NCI-H524 (cell line): ENCODE measurements around the gene KCNH8.
A peak's percentile ranks its signal among the peaks of the same experiment; 100 is the strongest.
"Not testable (repeated sequence)": the region's sequence is repeated elsewhere in the genome, so short reads cannot be mapped to it uniquely, and the experiment has no call there.

Source experiments
- DNase-seq, 2 experiments: peaks; one replicate each; lab custom pipeline; 2025; lab: John Stamatoyannopoulos, UW

The KCNH8 gene

GRCh38 chr3:19173945-19174344 lies 25.6 kb downstream of the KCNH8 start:
- DNase-seq: no peak

- DNase-seq: no peak
Measured at GRCh38 chr3:19183584-19183983, 35.3 kb downstream of the KCNH8 start.

GRCh38 chr3:19190126-19190525 lies 41.8 kb downstream of the KCNH8 start:
- no peak for DNase-seq

- DNase-seq: no peak
Measured at GRCh38 chr3:19190602-19191001, 42.3 kb downstream of the KCNH8 start.

- DNase-seq: no peak
Measured at GRCh38 chr3:19199131-19199530, 50.8 kb downstream of the KCNH8 start.

GRCh38 chr3:19202303-19202702 lies 54.0 kb downstream of the KCNH8 start:
- DNase-seq: no peak

GRCh38 chr3:19202754-19203153 lies 54.4 kb downstream of the KCNH8 start:
- no peak for DNase-seq

- DNase-seq: no peak
Measured at GRCh38 chr3:19206540-19206939, 58.2 kb downstream of the KCNH8 start.

- DNase-seq: peak in 1 of 2 experiments; percentile 63
Measured at GRCh38 chr3:19213603-19214220, 65.4 kb downstream of the KCNH8 start.

GRCh38 chr3:19215427-19215826 lies 67.1 kb downstream of the KCNH8 start:
- DNase-seq: no peak

- no peak for DNase-seq
Measured at GRCh38 chr3:19216669-19217337, 68.5 kb downstream of the KCNH8 start.

GRCh38 chr3:19220311-19220710 lies 72.0 kb downstream of the KCNH8 start:
- DNase-seq: no peak

- no peak for DNase-seq
Measured at GRCh38 chr3:19221081-19221480, 72.8 kb downstream of the KCNH8 start.

- no peak for DNase-seq
Measured at GRCh38 chr3:19226479-19226878, 78.2 kb downstream of the KCNH8 start.

GRCh38 chr3:19228167-19228566 lies 79.9 kb downstream of the KCNH8 start:
- no peak for DNase-seq

- no peak for DNase-seq
Measured at GRCh38 chr3:19229086-19229485, 80.8 kb downstream of the KCNH8 start.

GRCh38 chr3:19229881-19230280 lies 81.6 kb downstream of the KCNH8 start:
- not testable (repeated sequence) for DNase-seq

GRCh38 chr3:19231792-19232461 lies 83.6 kb downstream of the KCNH8 start:
- DNase-seq: no peak

GRCh38 chr3:19232566-19232965 lies 84.3 kb downstream of the KCNH8 start:
- no peak for DNase-seq

GRCh38 chr3:19233882-19234784 lies 85.8 kb downstream of the KCNH8 start:
- not testable (repeated sequence) for DNase-seq

- no peak for DNase-seq
Measured at GRCh38 chr3:19248143-19248542, 99.8 kb downstream of the KCNH8 start.

GRCh38 chr3:19248767-19249166 lies 100.5 kb downstream of the KCNH8 start:
- no peak for DNase-seq
